Left renal cortex interstitium (tissue), 4 donors: Measurements from ENCODE around the gene ATRNL1. TPM values are rescaled to one million over a fixed set of nuclear protein-coding genes. Genes with fewer than 3 reads are reported as not detected.
"Not testable (repeated sequence)": the region's sequence is repeated elsewhere in the genome, so short reads cannot be mapped to it uniquely, and the experiment has no call there.

ENCODE experiments used
- DNase-seq, 4 donors: peaks; one replicate each; pipeline ENCODE4 v3.0.0-alpha.2; 2013; ENCODE audit warnings: low read depth in 4 of 4, low spot score in 2 of 4, missing footprints in 1 of 4
- polyA plus RNA-seq, 4 donors: library from polyadenylated mRNA; unstranded; fragments of 120-200 nt; gene quantifications; one replicate each; pipeline ENCODE4 v1.2.1, GENCODE V29; 2013; ENCODE audit not compliant: insufficient read length in 4 of 4

The ATRNL1 gene
- polyA plus RNA-seq, 4 donors, result 23.7 to 33.2 (median 28.1) TPM

- DNase-seq, result not testable (repeated sequence)
These were observed 114.1 kb downstream of the ATRNL1 start for GRCh38 chr10:115207276-115207675.

- DNase-seq, result peak in 1 of 4 donors; percentile 16
These were observed 116.0 kb downstream of the ATRNL1 start for GRCh38 chr10:115209133-115209532.

- no peak for DNase-seq
These were observed 121.7 kb downstream of the ATRNL1 start for GRCh38 chr10:115214829-115215228.

GRCh38 chr10:115219203-115219602 lies 126.0 kb downstream of the ATRNL1 start:
- DNase-seq, result no peak

GRCh38 chr10:115222039-115222438 lies 128.9 kb downstream of the ATRNL1 start:
- DNase-seq, result no peak

- DNase-seq, result no peak
These were observed 146.6 kb downstream of the ATRNL1 start for GRCh38 chr10:115239761-115240160.

GRCh38 chr10:115250784-115251183 lies 157.6 kb downstream of the ATRNL1 start:
- DNase-seq, result no peak

GRCh38 chr10:115253765-115254164 lies 160.6 kb downstream of the ATRNL1 start:
- DNase-seq, result not testable (repeated sequence)

GRCh38 chr10:115272482-115272881 lies 179.3 kb downstream of the ATRNL1 start:
- no peak for DNase-seq

- no peak for DNase-seq
These were observed 185.1 kb downstream of the ATRNL1 start for GRCh38 chr10:115278294-115278693.

- no peak for DNase-seq
These were observed 202.1 kb downstream of the ATRNL1 start for GRCh38 chr10:115295213-115295805.

- no peak for DNase-seq
These were observed 206.9 kb downstream of the ATRNL1 start for GRCh38 chr10:115300080-115300479.

GRCh38 chr10:115319669-115320068 lies 226.5 kb downstream of the ATRNL1 start:
- DNase-seq, result not testable (repeated sequence)

GRCh38 chr10:115321360-115321759 lies 228.2 kb downstream of the ATRNL1 start:
- no peak for DNase-seq

- no peak for DNase-seq
These were observed 235.2 kb downstream of the ATRNL1 start for GRCh38 chr10:115328331-115328730.

- DNase-seq, result no peak
These were observed 242.2 kb downstream of the ATRNL1 start for GRCh38 chr10:115335366-115335765.

GRCh38 chr10:115355162-115355760 lies 262.1 kb downstream of the ATRNL1 start:
- peak; percentile 11 to 54 (median 21) for DNase-seq

GRCh38 chr10:115367920-115368319 lies 274.8 kb downstream of the ATRNL1 start:
- not testable (repeated sequence) for DNase-seq

GRCh38 chr10:115379064-115379463 lies 285.9 kb downstream of the ATRNL1 start:
- no peak for DNase-seq

GRCh38 chr10:115384665-115385064 lies 291.5 kb downstream of the ATRNL1 start:
- no peak for DNase-seq

- no peak for DNase-seq
These were observed 297.4 kb downstream of the ATRNL1 start for GRCh38 chr10:115390607-115391006.

- no peak for DNase-seq
These were observed 304.9 kb downstream of the ATRNL1 start for GRCh38 chr10:115398026-115398425.
